H1 (cell line): ENCODE data around the gene ANKRD40.

ENCODE experiments used
- CBX8 ChIP-seq: fragments of 300-800, 300-1000 bp; sonication (generic); IDR thresholded peaks from 2 replicates; pipeline ENCODE4 v1.7.1; 2016; ENCODE audit warnings: low read depth, low read length, borderline replicate concordance
- CHD2 ChIP-seq: IDR thresholded peaks from 2 replicates; pipeline ENCODE4 v1.6.1; 2012; ENCODE audit warnings: low read length, improper control_type of control experiment
- EP300 ChIP-seq, 2 experiments: IDR thresholded peaks; 1 replicate in 1 of 2; 2 replicates in 1 of 2; pipeline ENCODE4 v1.6.1; 2011 to 2012; ENCODE audit warnings: low read depth in 2 of 2, low read length in 2 of 2, mild to moderate bottlenecking in 2 of 2, borderline replicate concordance in 1 of 2, inconsistent platforms in 1 of 2, moderate library complexity in 1 of 2
- JUN ChIP-seq: IDR thresholded peaks from 2 replicates; pipeline ENCODE4 v1.6.1; 2011; ENCODE audit warnings: low read depth, mild to moderate bottlenecking, improper control_type of control experiment, low read length
- POLR2A ChIP-seq, 2 experiments: IDR thresholded peaks; 1 replicate in 1 of 2; 2 replicates in 1 of 2; pipeline ENCODE4 v1.6.1; 2011; ENCODE audit warnings: low read depth in 2 of 2, low read length in 2 of 2, mild to moderate bottlenecking in 2 of 2; ENCODE audit errors: control extremely low read depth in 1 of 2
- POU5F1 ChIP-seq: IDR thresholded peaks from 2 replicates; pipeline ENCODE4 v1.6.1; 2011; ENCODE audit warnings: low read depth, mild to moderate bottlenecking, low read length, moderate library complexity
- RFX5 ChIP-seq: IDR thresholded peaks from 2 replicates; pipeline ENCODE4 v1.6.1; 2011; ENCODE audit warnings: low read depth, low read length, improper control_type of control experiment, borderline replicate concordance
- SAP30 ChIP-seq: fragments of 300-600 bp; sonication (generic); IDR thresholded peaks from 2 replicates; pipeline ENCODE4 v1.7.1; 2012; ENCODE audit warnings: low read length, moderate library complexity, mild to moderate bottlenecking, inconsistent platforms; ENCODE audit not compliant: insufficient read depth, insufficient replicate concordance
- SIX5 ChIP-seq: IDR thresholded peaks from 2 replicates; pipeline ENCODE4 v1.6.1; 2011; ENCODE audit warnings: mild to moderate bottlenecking, low read depth, low read length
- SP1 ChIP-seq: IDR thresholded peaks from 2 replicates; pipeline ENCODE4 v1.6.1; 2011; ENCODE audit warnings: low read depth, low read length
- TCF12 ChIP-seq: IDR thresholded peaks from 2 replicates; pipeline ENCODE4 v1.6.1; 2011; ENCODE audit warnings: low read depth, mild to moderate bottlenecking, low read length
- TF ChIP-seq, protein P1 (sequence below), 3 experiments: IDR thresholded peaks; 1 replicate in 2 of 3; 2 replicates in 1 of 3; pipeline versions ENCODE4 v1.5.1 to v1.6.1; 2011; ENCODE audit warnings: low read length in 3 of 3, mild to moderate bottlenecking in 3 of 3, inconsistent platforms in 2 of 3, low read depth in 1 of 3, moderate library complexity in 1 of 3; ENCODE audit not compliant: insufficient read depth in 1 of 3; ENCODE audit errors: control extremely low read depth in 1 of 3

DNA sequence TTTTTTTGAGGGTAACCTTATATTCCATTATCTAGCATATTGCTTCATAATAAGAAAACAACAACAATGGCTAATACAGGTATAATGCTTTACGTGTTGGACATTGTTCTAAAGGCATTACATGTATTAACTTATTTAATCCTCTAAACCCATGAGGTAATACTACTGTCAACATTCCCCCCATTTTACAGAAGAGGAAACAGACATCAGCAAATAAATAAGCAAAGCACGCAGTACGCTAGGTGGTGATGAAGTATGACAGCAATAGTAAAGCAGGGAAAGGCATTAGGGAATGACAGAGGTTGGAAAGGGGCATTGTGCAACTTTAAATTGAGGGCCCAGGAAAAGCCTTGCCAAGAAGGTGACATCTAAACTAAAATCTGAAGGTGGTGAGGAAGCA is 4.6 kb downstream of the ANKRD40 start:
- TF ChIP-seq EP300 (IDR thresholded peaks at IDR 0.05; ENCODE audit: borderline replicate concordance in 1 of 2, low read depth in 2 of 2, low read length in 2 of 2) (no peak), POLR2A (IDR thresholded peaks at IDR 0.05; ENCODE audit: control extremely low read depth in 1 of 2, low read depth in 2 of 2, low read length in 2 of 2) (no peak), RFX5 (no peak), CHD2 (no peak), TCF12 (no peak), CBX8 (no peak), SP1 (no peak), SAP30 (no peak), JUN (no peak), SIX5 (no peak), POU5F1 (no peak)
- TF ChIP-seq, protein P1, sequence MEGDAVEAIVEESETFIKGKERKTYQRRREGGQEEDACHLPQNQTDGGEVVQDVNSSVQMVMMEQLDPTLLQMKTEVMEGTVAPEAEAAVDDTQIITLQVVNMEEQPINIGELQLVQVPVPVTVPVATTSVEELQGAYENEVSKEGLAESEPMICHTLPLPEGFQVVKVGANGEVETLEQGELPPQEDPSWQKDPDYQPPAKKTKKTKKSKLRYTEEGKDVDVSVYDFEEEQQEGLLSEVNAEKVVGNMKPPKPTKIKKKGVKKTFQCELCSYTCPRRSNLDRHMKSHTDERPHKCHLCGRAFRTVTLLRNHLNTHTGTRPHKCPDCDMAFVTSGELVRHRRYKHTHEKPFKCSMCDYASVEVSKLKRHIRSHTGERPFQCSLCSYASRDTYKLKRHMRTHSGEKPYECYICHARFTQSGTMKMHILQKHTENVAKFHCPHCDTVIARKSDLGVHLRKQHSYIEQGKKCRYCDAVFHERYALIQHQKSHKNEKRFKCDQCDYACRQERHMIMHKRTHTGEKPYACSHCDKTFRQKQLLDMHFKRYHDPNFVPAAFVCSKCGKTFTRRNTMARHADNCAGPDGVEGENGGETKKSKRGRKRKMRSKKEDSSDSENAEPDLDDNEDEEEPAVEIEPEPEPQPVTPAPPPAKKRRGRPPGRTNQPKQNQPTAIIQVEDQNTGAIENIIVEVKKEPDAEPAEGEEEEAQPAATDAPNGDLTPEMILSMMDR (IDR thresholded peaks at IDR 0.05; ENCODE audit: control extremely low read depth in 1 of 3, insufficient read depth in 1 of 3, low read depth in 1 of 3, low read length in 3 of 3): no peak
